Measurements from ENCODE around the gene TECPR1. TPM values are rescaled to one million over a fixed set of nuclear protein-coding genes. Genes with fewer than 3 reads are reported as not detected.
"Not testable (repeated sequence)": the region's sequence is repeated elsewhere in the genome, so short reads cannot be mapped to it uniquely, and the experiment has no call there.

The TECPR1 gene
- total RNA-seq, 1 donor from 2014 or later = 10.8 TPM

- peaks cover 11% of the 10 kb centered on the region for H3F3A ChIP-seq (ENCODE audit: low read depth)
- DNase-seq (ENCODE audit: low spot score) = no peak
- no peaks in the 10 kb centered on the region for H3K27me3 ChIP-seq
- H3K4me1 ChIP-seq = peaks cover 10% of the 10 kb centered on the region
- peaks cover under 1% of the 10 kb centered on the region for H3K9me3 Mint-ChIP-seq
- no peak overlapping the region for H3K4me2 ChIP-seq
- H3K4me1 Mint-ChIP-seq = peaks cover 4% of the 10 kb centered on the region
- no peak overlapping the region for H3K27ac ChIP-seq
- TF ChIP-seq EZH2 (IDR thresholded peaks at IDR 0.05) = no peak
- TF ChIP-seq EZH2phosphoT487 (IDR thresholded peaks at IDR 0.05) = no peak
- TF ChIP-seq CTCF (IDR thresholded peaks at IDR 0.05) = no peak
- H3K27ac Mint-ChIP-seq = no peak overlapping the region
- no peaks in the 10 kb centered on the region for H3K36me3 ChIP-seq
- H4K20me1 ChIP-seq (ENCODE audit: low read depth) = no peaks in the 10 kb centered on the region
- no peaks in the 10 kb centered on the region for H3K79me2 ChIP-seq (ENCODE audit: low read depth)
- H3K4me3 Mint-ChIP-seq = no peak overlapping the region
- H3K27me3 Mint-ChIP-seq (ENCODE audit: insufficient read depth, low read depth) = no peaks in the 10 kb centered on the region
- H3K9me3 ChIP-seq (ENCODE audit: low read depth) = no peaks in the 10 kb centered on the region
- H3K36me3 Mint-ChIP-seq = peaks cover 13% of the 10 kb centered on the region
- no peak overlapping the region for H3K9ac ChIP-seq
- no peak overlapping the region for H3K4me3 ChIP-seq
- no peak overlapping the region for H2AFZ ChIP-seq (replicated peaks)
Observed at GRCh38 chr7:98223351-98223897, 28.6 kb downstream of the TECPR1 start.

GRCh38 chr7:98222533-98223195 lies 29.4 kb downstream of the TECPR1 start:
- Histone ChIP-seq H3K79me2 (ENCODE audit: low read depth) (no peaks in the 10 kb centered on the region), H3K4me1 (peaks cover 17% of the 10 kb centered on the region), H3K4me2 (no peak overlapping the region), H2AFZ (replicated peaks) (no peak overlapping the region), H3K9ac (no peak overlapping the region), H3K27me3 (no peaks in the 10 kb centered on the region), H3F3A (ENCODE audit: low read depth) (peaks cover 14% of the 10 kb centered on the region), H4K20me1 (ENCODE audit: low read depth) (no peaks in the 10 kb centered on the region), H3K36me3 (no peaks in the 10 kb centered on the region), H3K9me3 (ENCODE audit: low read depth) (no peaks in the 10 kb centered on the region), H3K27ac (no peak overlapping the region), H3K4me3 (no peak overlapping the region)
- no peak for DNase-seq (ENCODE audit: low spot score)
- H3K27me3 Mint-ChIP-seq (ENCODE audit: insufficient read depth, low read depth) = no peaks in the 10 kb centered on the region
- H3K4me1 Mint-ChIP-seq = peaks cover 6% of the 10 kb centered on the region
- TF ChIP-seq EZH2phosphoT487 (IDR thresholded peaks at IDR 0.05) (no peak), CTCF (IDR thresholded peaks at IDR 0.05) (no peak), EZH2 (IDR thresholded peaks at IDR 0.05) (no peak)
- peaks cover 2% of the 10 kb centered on the region for H3K9me3 Mint-ChIP-seq
- H3K4me3 Mint-ChIP-seq = no peak overlapping the region
- peaks cover 13% of the 10 kb centered on the region for H3K36me3 Mint-ChIP-seq
- H3K27ac Mint-ChIP-seq = no peak overlapping the region

GRCh38 chr7:98221611-98222532 lies 30.2 kb downstream of the TECPR1 start:
- H4K20me1 ChIP-seq (ENCODE audit: low read depth) = no peaks in the 10 kb centered on the region
- TF ChIP-seq EZH2 (IDR thresholded peaks at IDR 0.05) (no peak), EZH2phosphoT487 (IDR thresholded peaks at IDR 0.05) (no peak), CTCF (IDR thresholded peaks at IDR 0.05) (no peak)
- no peak overlapping the region for H2AFZ ChIP-seq (replicated peaks)
- H3K27ac ChIP-seq = no peak overlapping the region
- peaks cover 18% of the 10 kb centered on the region for H3K4me1 ChIP-seq
- Mint-ChIP-seq H3K36me3 (peaks cover 11% of the 10 kb centered on the region), H3K27me3 (ENCODE audit: insufficient read depth, low read depth) (no peaks in the 10 kb centered on the region), H3K9me3 (peaks cover 2% of the 10 kb centered on the region), H3K4me3 (no peak overlapping the region), H3K27ac (no peak overlapping the region), H3K4me1 (peaks cover 6% of the 10 kb centered on the region)
- peaks cover 14% of the 10 kb centered on the region for H3F3A ChIP-seq (ENCODE audit: low read depth)
- no peak for DNase-seq (ENCODE audit: low spot score)
- H3K36me3 ChIP-seq = no peaks in the 10 kb centered on the region
- H3K4me3 ChIP-seq = no peak overlapping the region
- H3K9ac ChIP-seq = no peak overlapping the region
- H3K4me2 ChIP-seq = no peak overlapping the region
- no peaks in the 10 kb centered on the region for H3K79me2 ChIP-seq (ENCODE audit: low read depth)
- H3K9me3 ChIP-seq (ENCODE audit: low read depth) = no peaks in the 10 kb centered on the region
- no peaks in the 10 kb centered on the region for H3K27me3 ChIP-seq

GRCh38 chr7:98219382-98219781 lies 32.6 kb downstream of the TECPR1 start:
- not testable (repeated sequence) for H3K9me3 ChIP-seq (ENCODE audit: low read depth); DNase-seq (ENCODE audit: low spot score); H3K79me2 ChIP-seq (ENCODE audit: low read depth); H3K4me3 ChIP-seq; H3K27ac ChIP-seq; H3K27me3 Mint-ChIP-seq (ENCODE audit: insufficient read depth, low read depth); H4K20me1 ChIP-seq (ENCODE audit: low read depth); H2AFZ ChIP-seq (replicated peaks); H3K4me3 Mint-ChIP-seq; H3K9me3 Mint-ChIP-seq; H3K4me2 ChIP-seq; H3K36me3 ChIP-seq; H3K36me3 Mint-ChIP-seq; H3K27ac Mint-ChIP-seq; H3K4me1 Mint-ChIP-seq; H3K9ac ChIP-seq; H3K27me3 ChIP-seq
- Histone ChIP-seq H3F3A (ENCODE audit: low read depth) (peaks cover 14% of the 10 kb centered on the region), H3K4me1 (peaks cover 18% of the 10 kb centered on the region)

Data from neural progenitor cell (in vitro differentiated cells).